Ectodermal cell (in vitro differentiated cells): ENCODE data around the gene OR52I2. TPM values are rescaled to one million over a fixed set of nuclear protein-coding genes. Genes with fewer than 3 reads are reported as not detected.

Experiments
- H3K27ac ChIP-seq: 2 replicates; pipeline ENCODE4 v1.7.0; 2013; ENCODE audit warnings: mild to moderate bottlenecking, low read depth, low read length; ENCODE audit not compliant: insufficient read depth, poor library complexity, severe bottlenecking
- H3K27me3 ChIP-seq: 2 replicates; pipeline ENCODE4 v1.7.0; 2013; ENCODE audit warnings: mild to moderate bottlenecking, low read length; ENCODE audit not compliant: insufficient read depth, control insufficient read depth, poor library complexity, severe bottlenecking
- H3K36me3 ChIP-seq: one replicate; pipeline ENCODE4 v1.7.0; 2013; ENCODE audit warnings: low read length; ENCODE audit not compliant: control insufficient read depth, insufficient read depth
- H3K4me1 ChIP-seq: one replicate; pipeline ENCODE4 v1.7.0; 2013; ENCODE audit warnings: low read length; ENCODE audit not compliant: control insufficient read depth, insufficient read depth
- H3K4me3 ChIP-seq: 2 replicates; pipeline ENCODE4 v1.7.0; 2013; ENCODE audit warnings: low read depth, low read length, control low read depth; ENCODE audit not compliant: insufficient read depth
- H3K9me3 ChIP-seq: 2 replicates; pipeline ENCODE4 v1.7.0; 2013; ENCODE audit warnings: mild to moderate bottlenecking, low read length, moderate library complexity; ENCODE audit not compliant: control insufficient read depth
- WGBS, 2 experiments: methylation state at CpG; one replicate each; pipeline ENCODE4 v1.1.7; 2013; ENCODE audit warnings: missing lambda C conversion rate in 2 of 2; 5-methylcytosine and 5-hydroxymethylcytosine counted together
- polyA plus RNA-seq, 4 experiments: library from polyadenylated mRNA; stranded (reverse); fragments of 50-300 nt; gene quantifications; one replicate each; pipeline ENCODE4 v1.2.3, GENCODE V29; 2013

The OR52I2 gene
- polyA plus RNA-seq (2013, experiment 1 of 4): not detected
- not detected for polyA plus RNA-seq (2013, experiment 2 of 4)
- polyA plus RNA-seq (2013, experiment 3 of 4): not detected
- polyA plus RNA-seq (2013, experiment 4 of 4): not detected

- no peak within 1 kb of the TSS for H3K27ac ChIP-seq
- H3K9me3 ChIP-seq: no peaks in the 10 kb centered on the region
- H3K4me1 ChIP-seq: no peaks in the 10 kb centered on the region
- H3K36me3 ChIP-seq: no peaks in the 10 kb centered on the region
- H3K4me3 ChIP-seq: no peak within 1 kb of the TSS
- H3K27me3 ChIP-seq: no peaks in the 10 kb centered on the region
Observed at GRCh38 chr11:4581443-4581842, at the start of gene OR52I2. TSS of gene OR52I2 (plus strand) at chr11:4581743.

DNA sequence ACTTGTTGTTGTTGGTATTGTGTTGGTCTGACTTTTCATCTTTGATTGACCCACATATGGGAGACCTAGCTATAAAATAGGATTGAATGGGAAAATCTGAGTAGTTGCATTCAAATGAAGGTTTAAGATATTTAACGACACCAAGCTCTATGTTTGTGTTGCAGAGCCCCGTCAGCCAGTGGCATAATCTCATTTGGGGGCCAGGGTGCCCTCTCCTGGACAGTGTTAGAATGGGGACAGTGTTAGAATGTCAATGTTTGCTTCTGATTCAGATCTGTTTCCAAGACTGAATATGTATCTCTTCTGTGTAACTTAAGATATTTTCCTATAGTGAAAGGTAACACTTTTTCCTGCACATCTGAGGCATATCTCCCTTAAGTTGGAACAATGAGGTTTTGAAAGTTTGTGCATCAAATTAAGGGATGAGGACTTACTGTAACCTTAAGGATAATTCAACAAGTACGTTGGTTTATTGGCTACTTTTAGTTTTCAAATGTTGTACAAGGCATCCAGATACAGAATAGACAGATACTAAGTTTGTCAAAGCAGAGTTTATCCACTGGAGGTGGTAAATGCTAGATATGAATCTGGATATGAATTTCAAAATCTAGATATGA lies 41.8 kb upstream of the OR52I2 start:
- Histone ChIP-seq H3K4me3 (no peak overlapping the region), H3K27ac (no peak overlapping the region), H3K4me1 (no peaks in the 10 kb centered on the region), H3K27me3 (no peaks in the 10 kb centered on the region), H3K9me3 (no peaks in the 10 kb centered on the region), H3K36me3 (no peaks in the 10 kb centered on the region)
- 47 to 49% methylated on average over 3 of the region's 3 CpGs for WGBS, 2 experiments

GRCh38 chr11:4541071-4541470 lies 40.5 kb upstream of the OR52I2 start:
- Histone ChIP-seq H3K4me3 (no peak overlapping the region), H3K4me1 (no peaks in the 10 kb centered on the region), H3K9me3 (no peaks in the 10 kb centered on the region), H3K36me3 (no peaks in the 10 kb centered on the region), H3K27me3 (no peaks in the 10 kb centered on the region), H3K27ac (no peak overlapping the region)
- 57 to 62% methylated on average over 1 of the region's 1 CpG for WGBS, 2 experiments

- Histone ChIP-seq H3K4me1 (no peaks in the 10 kb centered on the region), H3K27ac (no peak overlapping the region), H3K4me3 (no peak overlapping the region), H3K36me3 (no peaks in the 10 kb centered on the region), H3K9me3 (no peaks in the 10 kb centered on the region), H3K27me3 (no peaks in the 10 kb centered on the region)
Observed at GRCh38 chr11:4543561-4543960, 38.0 kb upstream of the OR52I2 start.

- WGBS, 2 experiments: 87 to 90% methylated on average over 5 of the region's 5 CpGs
- H3K4me1 ChIP-seq: no peaks in the 10 kb centered on the region
- H3K4me3 ChIP-seq: no peak within 1 kb of the TSS
Observed at GRCh38 chr11:4544891-4545290, 36.7 kb upstream of the OR52I2 start, which contains the start of gene OR52M1. TSS of gene OR52M1 (plus strand) at chr11:4545191. CDS start at chr11:4545191, 0 bp downstream.

DNA sequence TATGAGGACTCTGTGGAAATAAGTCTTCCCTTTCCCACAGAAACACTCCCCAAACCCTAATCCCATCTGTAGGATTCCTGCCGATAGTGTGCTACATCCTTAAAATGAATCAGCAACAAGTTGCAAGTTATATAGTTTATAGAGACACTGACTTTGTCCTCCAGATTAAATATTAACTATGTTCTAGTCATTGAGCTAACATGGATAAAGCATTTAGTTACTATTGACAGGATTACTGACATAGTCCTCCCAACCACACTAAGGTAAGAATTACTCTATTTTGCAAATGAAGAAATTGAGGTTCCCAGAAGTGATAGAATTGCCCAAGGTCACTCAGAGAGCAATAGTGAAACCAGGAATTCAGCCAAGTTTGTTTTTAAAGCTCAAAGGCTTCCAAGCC lies 34.7 kb upstream of the OR52I2 start:
- 100% methylated on average over 1 of the region's 1 CpG for WGBS, 2 experiments
- no peaks in the 10 kb centered on the region for H3K4me1 ChIP-seq
- no peaks in the 10 kb centered on the region for H3K9me3 ChIP-seq
- H3K27me3 ChIP-seq: no peaks in the 10 kb centered on the region
- no peak overlapping the region for H3K27ac ChIP-seq
- no peak overlapping the region for H3K4me3 ChIP-seq
- no peaks in the 10 kb centered on the region for H3K36me3 ChIP-seq

More at GRCh38 chr11:4544891-4545290, 36.7 kb upstream of the OR52I2 start, which contains the start of gene OR52M1:
- no peaks in the 10 kb centered on the region for H3K27me3 ChIP-seq
- H3K9me3 ChIP-seq: no peaks in the 10 kb centered on the region
- H3K27ac ChIP-seq: no peak within 1 kb of the TSS
- H3K36me3 ChIP-seq: no peaks in the 10 kb centered on the region

- H3K27me3 ChIP-seq: no peaks in the 10 kb centered on the region
- no peaks in the 10 kb centered on the region for H3K36me3 ChIP-seq
- no peaks in the 10 kb centered on the region for H3K9me3 ChIP-seq
- WGBS, 2 experiments: 85 to 86% methylated on average over 2 to 4 of the region's 4 CpGs
- H3K27ac ChIP-seq: no peak overlapping the region
- no peak overlapping the region for H3K4me3 ChIP-seq
- no peaks in the 10 kb centered on the region for H3K4me1 ChIP-seq
Observed at GRCh38 chr11:4547416-4547815, 34.1 kb upstream of the OR52I2 start.

DNA sequence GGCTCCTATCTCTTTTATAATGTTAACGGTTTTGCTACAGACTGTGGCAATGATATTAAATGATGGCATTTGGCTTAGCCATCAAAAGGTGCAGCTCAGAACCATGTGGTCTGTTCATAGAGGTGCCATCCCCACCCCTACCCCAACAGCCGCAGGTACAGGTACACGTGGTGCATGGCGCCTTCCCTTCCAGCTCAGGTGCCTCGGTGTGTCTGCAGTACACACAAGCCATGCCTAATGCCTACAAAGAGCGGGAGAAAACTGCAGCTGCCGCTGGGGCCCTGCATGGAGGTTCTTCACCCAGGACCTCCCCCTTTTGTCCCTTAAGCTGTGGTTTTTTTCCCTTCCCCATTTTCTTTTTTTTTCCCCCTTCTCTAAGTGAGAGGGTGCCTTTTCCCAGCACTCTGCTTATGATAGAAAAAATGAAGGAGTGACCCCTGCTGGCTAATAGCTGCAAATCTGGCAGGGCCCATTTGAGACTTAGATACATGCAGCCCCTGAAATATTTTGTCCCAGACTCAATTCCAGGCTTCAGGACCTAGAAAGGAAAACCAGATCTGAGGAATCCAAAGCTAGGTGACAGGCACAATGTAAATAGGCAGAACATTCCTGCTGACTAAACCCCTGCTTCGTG lies 30.1 kb upstream of the OR52I2 start:
- Histone ChIP-seq H3K27ac (no peak overlapping the region), H3K27me3 (no peaks in the 10 kb centered on the region), H3K4me1 (no peaks in the 10 kb centered on the region), H3K36me3 (no peaks in the 10 kb centered on the region), H3K4me3 (no peak overlapping the region), H3K9me3 (no peaks in the 10 kb centered on the region)
- 82 to 85% methylated on average over 8 of the region's 8 CpGs for WGBS, 2 experiments

GRCh38 chr11:4559527-4560440 lies 21.8 kb upstream of the OR52I2 start:
- Histone ChIP-seq H3K4me3 (no peak overlapping the region), H3K27ac (no peak overlapping the region), H3K9me3 (no peaks in the 10 kb centered on the region), H3K27me3 (no peaks in the 10 kb centered on the region), H3K36me3 (no peaks in the 10 kb centered on the region), H3K4me1 (no peaks in the 10 kb centered on the region)
- 73 to 82% methylated on average over 7 to 8 of the region's 8 CpGs for WGBS, 2 experiments

DNA sequence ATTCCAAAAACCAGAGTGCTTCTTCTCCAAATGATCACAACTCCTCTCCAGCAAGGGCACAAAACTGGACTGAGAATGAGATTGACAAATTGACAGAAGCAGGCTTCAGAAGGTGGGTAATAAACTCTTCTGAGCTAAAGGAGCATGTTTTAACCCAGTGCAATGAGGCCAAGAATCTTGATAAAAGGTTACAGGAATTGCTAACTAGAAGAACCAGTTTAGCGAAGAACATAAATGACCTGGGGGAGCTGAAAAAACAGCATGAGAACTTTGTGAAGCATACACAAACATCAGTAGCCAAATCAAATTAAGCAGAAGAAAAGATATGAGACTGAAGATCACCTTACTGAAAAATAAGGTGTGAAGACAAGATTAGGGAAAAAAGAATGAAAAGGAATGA lies 21.1 kb upstream of the OR52I2 start:
- H3K27ac ChIP-seq: no peak overlapping the region
- no peaks in the 10 kb centered on the region for H3K36me3 ChIP-seq
- no peaks in the 10 kb centered on the region for H3K9me3 ChIP-seq
- no peak overlapping the region for H3K4me3 ChIP-seq
- H3K4me1 ChIP-seq: no peaks in the 10 kb centered on the region
- no peaks in the 10 kb centered on the region for H3K27me3 ChIP-seq
- 88 to 100% methylated on average over 1 of the region's 1 CpG for WGBS, 2 experiments
